GM12891 (cell line): ENCODE results near the gene SENP2.
"Not testable (repeated sequence)": the region's sequence is repeated elsewhere in the genome, so short reads cannot be mapped to it uniquely, and the experiment has no call there.

Source experiments
- DNase-seq: peaks from one replicate; pipeline ENCODE4 v3.0.0; 2011; ENCODE audit warnings: low spot score; ENCODE audit not compliant: insufficient read length
- FAIRE-seq: peaks from 2 replicates; lab custom pipeline; 2011; peaks lifted over from hg19 to GRCh38; lab: Jason Lieb, UNC
- PAX5 ChIP-seq: IDR thresholded peaks from 2 replicates; pipeline ENCODE4 v1.6.1; 2011; ENCODE audit warnings: low read length, moderate library complexity, mild to moderate bottlenecking; ENCODE audit not compliant: insufficient read depth, severe bottlenecking
- POLR2A ChIP-seq: IDR thresholded peaks from 2 replicates; pipeline ENCODE4 v1.6.1; 2011; ENCODE audit warnings: low read depth, low read length, control low read depth
- POLR2AphosphoS5 ChIP-seq: IDR thresholded peaks from 2 replicates; pipeline ENCODE4 v1.6.1; 2011; ENCODE audit warnings: low read depth, low read length, control low read depth
- POU2F2 ChIP-seq: IDR thresholded peaks from 2 replicates; pipeline ENCODE4 v1.6.1; 2011; ENCODE audit warnings: low read depth, mild to moderate bottlenecking, control low read depth, low read length, moderate library complexity
- SPI1 ChIP-seq: IDR thresholded peaks from 2 replicates; pipeline ENCODE4 v1.6.1; 2011; ENCODE audit warnings: low read depth, low read length, control low read depth
- TAF1 ChIP-seq: IDR thresholded peaks from 2 replicates; pipeline ENCODE4 v1.6.1; 2011; ENCODE audit warnings: low read depth, low read length, control low read depth

The SENP2 gene

GRCh38 chr3:185656321-185656840 is 70.3 kb downstream of the SENP2 start:
- no peak for FAIRE-seq
- TF ChIP-seq POU2F2 = no peak
- no peak for TF ChIP-seq POLR2AphosphoS5
- no peak for TF ChIP-seq POLR2A
- TF ChIP-seq PAX5 = no peak
- TF ChIP-seq TAF1 = no peak
- DNase-seq = no peak

DNA sequence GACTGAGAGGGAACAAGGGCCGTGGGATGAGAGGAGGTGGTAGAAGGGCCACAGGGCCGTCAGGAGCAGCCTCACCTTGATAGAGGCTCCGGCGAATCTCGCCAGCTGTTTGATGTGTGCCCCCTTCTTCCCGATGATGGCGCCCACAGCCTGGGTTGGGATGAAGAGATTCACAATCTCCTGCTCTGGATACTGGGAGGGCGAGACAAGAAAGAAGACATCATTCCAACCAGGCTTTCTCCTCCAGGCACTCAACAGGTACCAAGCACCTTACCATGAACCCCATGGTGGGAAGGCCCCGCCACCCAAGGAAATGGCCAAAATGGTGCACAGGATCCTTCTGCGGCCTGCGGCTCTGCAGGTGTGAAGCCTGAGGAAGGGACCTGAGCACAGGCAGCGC is 71.1 kb downstream of the SENP2 start:
- FAIRE-seq (no peak), DNase-seq (no peak)
- TF ChIP-seq POLR2A = no peak
- TF ChIP-seq PAX5 = no peak
- TF ChIP-seq SPI1 = no peak

DNA sequence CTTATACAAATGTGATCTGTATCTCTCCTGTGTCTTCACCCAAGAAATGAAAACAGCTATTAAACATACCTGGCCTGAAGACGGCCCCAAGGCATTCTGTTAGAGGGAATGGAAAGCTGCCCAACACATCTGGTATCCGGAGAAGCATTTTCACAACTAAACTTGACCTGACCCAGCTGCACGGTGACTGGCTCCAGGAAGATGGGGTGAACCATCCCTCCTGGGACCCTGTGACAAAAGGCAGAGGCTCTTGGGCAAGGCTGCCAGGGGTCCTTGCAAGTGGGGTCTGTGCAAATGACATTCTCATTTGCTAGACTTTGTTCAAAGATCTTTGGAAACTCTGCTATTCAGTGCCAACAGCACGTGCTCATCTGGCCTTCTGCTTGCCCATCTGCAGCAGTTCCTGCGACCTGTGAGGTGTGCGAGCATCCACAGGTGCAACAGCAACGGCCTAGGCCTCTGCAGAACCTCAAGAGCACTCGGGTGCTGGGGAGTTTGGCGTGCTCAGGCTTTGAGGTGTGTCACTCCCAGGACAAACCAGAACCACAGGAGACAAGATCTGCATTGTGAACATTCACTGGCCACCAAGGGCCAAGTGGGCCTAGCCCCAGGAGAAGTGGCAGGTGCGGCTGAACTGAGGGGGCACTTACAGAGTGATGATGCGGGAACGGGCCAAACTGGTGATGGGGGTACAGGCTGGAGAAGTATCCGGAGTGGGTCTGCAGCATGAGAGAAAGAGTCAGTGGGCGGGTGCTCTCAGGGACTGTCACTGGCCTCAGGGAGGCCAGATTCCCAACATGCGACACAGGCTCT is 71.8 kb downstream of the SENP2 start:
- TF ChIP-seq PAX5 (no peak), TAF1 (no peak), POLR2A (no peak), POU2F2 (no peak), POLR2AphosphoS5 (no peak), SPI1 (no peak)
- no peak for DNase-seq
- FAIRE-seq = no peak

DNA sequence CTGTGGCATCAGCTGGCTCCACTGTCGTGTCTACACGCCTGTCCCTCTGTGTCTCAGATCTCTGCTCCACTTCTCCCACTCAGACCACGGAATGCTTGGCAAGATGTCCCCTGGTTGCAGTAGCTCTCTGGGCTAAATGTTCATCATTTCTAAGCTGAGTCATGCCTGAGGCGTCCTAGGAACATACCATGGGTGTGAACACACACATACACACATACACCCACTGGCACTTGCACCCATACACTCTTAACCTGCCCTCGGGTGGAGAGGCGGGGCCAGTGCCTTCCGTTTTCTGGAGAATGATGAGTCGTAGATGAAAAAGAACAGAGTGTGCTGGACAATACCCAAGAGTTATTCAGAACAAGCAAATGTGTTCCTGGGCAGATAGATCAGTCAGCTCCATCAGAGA is 72.4 kb downstream of the SENP2 start:
- TF ChIP-seq SPI1 (no peak), POLR2A (no peak), POLR2AphosphoS5 (no peak), PAX5 (no peak), POU2F2 (no peak)
- DNase-seq = no peak
- FAIRE-seq = no peak

DNA sequence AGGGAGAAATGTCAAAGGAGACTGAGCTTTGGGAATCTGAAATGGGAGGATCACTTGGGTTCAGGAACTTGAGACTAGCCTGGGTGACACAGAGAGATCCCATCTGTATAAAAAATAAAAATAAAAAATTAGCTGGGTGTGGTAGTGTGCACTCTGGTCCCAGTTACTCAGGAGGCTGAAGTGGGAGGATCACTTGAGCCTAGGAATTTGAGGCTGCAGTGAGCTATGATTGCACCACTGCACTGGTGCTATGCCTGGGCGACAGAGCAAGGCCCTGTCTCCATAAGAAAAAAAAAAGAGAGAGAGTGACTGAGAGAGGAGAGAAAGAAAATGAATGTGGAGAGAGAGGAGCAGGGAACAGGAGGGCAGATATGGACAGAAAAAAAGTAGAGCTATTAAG is 72.8 kb downstream of the SENP2 start:
- TF ChIP-seq SPI1 (no peak), POLR2A (no peak), POLR2AphosphoS5 (no peak), PAX5 (no peak), TAF1 (no peak), POU2F2 (no peak)
- DNase-seq = no peak
- FAIRE-seq = no peak

DNA sequence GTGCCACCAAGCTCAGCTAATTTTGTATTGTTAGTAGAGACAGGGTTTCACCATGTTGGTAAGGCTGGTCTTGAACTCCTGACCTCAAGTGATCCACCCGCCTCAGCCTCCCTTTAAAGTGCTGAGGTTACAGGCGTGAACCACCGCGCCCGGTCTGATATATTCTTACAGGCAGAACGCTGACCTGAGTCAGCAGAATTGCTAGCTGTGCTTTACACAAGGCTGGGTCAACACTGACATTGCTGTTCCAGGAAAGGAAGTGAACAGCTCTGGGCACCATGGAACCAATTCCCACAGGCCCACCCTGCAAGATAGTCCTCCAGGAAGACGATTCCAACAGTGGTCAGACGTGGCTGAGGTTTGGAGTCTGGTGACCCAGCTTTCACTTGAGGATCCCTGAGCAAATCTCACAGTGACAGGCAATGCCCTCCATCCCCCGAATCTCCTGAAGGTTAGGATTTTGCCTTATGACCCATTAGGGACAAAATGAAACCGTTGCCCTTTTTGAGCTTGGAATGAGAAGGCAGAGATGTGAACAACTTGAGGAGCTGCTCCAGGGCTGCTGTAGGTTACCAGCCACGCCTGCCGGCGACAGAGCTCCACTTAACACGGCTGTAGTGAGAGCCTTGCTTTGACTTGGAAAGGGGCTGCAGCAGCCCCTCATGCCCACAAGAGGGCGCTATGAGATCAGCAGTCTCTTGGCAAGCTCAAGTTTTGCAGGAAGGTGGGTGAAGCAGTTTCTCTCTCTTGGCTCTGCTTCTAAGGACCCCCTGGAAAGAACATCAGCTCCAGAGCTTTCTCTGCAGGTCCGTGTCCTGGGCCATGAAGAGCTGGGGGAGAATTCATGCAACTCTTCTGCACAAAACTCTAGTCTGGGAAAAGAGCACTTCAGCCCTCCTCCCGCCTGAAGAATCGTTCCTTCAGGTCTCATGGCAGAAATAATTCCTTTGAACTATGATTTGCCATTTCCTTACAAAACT is 74.1 kb downstream of the SENP2 start:
- DNase-seq (peak; percentile 62), FAIRE-seq (peak; percentile 55)
- no peak for TF ChIP-seq POLR2A
- no peak for TF ChIP-seq TAF1
- 0 out of 2 replicates have a peak, but pooled peaks have one; percentile 24 for TF ChIP-seq POU2F2
- TF ChIP-seq POLR2AphosphoS5 = no peak
- TF ChIP-seq PAX5 = no peak

GRCh38 chr3:185661296-185661695 is 75.2 kb downstream of the SENP2 start:
- not testable (repeated sequence) for FAIRE-seq, DNase-seq

GRCh38 chr3:185661772-185662171 is 75.7 kb downstream of the SENP2 start:
- FAIRE-seq (no peak), DNase-seq (no peak)
- TF ChIP-seq POLR2AphosphoS5 (no peak), SPI1 (no peak), TAF1 (no peak), PAX5 (no peak), POU2F2 (no peak), POLR2A (no peak)

DNA sequence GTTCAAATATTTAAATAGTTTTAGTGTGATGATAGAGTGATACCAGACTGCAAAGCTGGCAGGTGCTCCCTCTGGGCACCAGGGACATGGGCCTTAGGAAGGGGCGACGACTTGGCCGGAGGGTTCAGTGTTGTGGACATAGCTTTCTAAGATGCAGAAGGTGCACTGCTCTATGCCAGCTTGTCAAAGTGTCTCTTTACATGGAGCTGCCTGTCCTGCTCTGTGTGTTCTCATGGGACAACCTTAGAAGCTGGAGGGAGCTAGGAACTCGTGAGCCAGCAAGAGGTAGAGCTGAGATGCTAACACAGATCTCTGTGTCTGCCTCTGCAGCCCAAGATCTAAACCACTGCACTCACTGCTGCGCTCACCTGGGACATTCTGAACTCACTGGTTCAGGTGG is 77.8 kb downstream of the SENP2 start:
- TF ChIP-seq TAF1 (no peak), SPI1 (no peak)
- DNase-seq (no peak), FAIRE-seq (no peak)

DNA sequence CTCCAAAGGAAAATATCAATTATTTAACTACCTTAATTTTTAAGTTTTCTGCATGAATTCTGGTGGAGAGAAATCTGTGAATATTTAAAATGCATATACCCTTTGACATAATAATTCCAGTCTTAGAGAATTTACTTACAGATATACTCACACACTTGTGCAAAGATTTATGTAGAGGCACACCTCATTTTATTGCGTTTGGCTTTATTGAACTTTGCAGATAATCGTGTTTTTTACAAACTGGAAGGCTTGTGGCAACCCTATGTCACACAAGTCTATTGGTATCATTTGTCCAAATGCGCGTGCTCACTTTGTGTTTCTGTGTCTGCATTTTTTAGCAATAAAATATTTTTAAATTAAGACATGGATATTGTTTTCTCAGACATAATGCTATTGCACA is 81.5 kb downstream of the SENP2 start:
- no peak for FAIRE-seq
- TF ChIP-seq PAX5 (no peak), TAF1 (no peak), SPI1 (no peak)

More for the DNA sequence above, 81.5 kb downstream of the SENP2 start:
- no peak for DNase-seq
